Diencephalon (tissue), 1 donor: ENCODE results near the gene VSTM2A. TPM values are rescaled to one million over a fixed set of nuclear protein-coding genes. Genes with fewer than 3 reads are reported as not detected.

Experiments used
- small RNA-seq: library from RNA; depleted of rRNA; stranded (forward); fragments of <200 nt; gene quantifications from one replicate; pipeline ENCODE3, GENCODE V24; 2014
- total RNA-seq: library from RNA; depleted of rRNA; stranded (reverse); fragments of >200 nt; gene quantifications from one replicate; pipeline ENCODE4 v1.2.3, GENCODE V29; 2014

VSTM2A gene, protein sequence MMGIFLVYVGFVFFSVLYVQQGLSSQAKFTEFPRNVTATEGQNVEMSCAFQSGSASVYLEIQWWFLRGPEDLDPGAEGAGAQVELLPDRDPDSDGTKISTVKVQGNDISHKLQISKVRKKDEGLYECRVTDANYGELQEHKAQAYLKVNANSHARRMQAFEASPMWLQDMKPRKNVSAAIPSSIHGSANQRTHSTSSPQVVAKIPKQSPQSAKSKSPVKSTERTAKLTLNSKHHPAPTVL
- total RNA-seq, result 200 TPM

DNA sequence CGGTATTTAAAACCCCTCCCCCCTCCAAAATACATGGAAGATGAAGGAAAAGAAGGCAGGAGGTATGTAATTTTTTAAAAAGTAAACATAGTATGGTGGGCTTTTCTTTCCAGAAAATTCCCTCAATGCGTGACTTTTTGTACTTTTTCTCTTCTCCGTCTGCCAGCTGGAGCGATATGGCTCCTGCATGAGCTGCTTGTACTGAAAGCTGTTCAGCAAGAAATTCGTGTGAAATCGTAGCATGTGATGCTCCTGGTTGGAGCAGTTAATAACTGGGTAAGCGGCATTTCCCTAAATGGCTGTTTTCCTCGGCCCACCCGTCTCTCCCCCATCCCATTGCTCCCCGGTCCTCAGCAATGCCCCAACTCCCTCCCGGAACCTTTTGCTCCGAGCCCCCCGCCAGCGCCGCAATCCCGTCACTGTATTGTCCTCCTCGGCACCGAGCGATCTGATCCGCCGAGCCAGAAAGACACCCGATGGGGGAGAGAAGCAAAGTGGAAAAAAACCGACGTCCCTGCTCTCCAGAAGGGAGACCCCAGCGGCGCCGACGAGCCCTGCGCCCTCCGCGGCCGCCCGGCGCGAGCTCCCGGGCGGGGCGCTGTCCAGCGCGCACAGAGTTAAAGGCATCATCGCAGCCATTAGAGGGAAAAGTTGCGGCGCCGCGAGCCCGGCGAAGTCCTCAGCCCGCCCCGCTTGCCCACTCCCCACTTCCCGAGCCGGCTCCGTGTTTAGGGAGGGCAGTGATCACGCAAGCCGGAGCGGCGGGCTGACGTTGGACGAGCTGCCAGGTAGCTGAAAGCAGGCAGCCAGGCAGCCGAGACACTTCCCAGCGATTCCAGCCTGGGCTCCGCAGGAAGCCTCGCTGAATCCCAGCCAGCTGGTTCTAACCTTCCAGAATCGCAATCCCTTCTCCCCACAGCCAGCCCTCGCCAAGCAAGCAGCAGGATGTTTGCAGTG is at the start of gene VSTM2A:
TSS of gene VSTM2A (plus strand) at position 707 of the 957 bp plus-strand sequence. CDS start 356 bp downstream, outside the sequence.

Small RNA genes within 50 kb of the gene (small RNA-seq; reads per million reads assigned to genes)
- gene RNU6-1125P, result not detected

Other genes starting within 250 kb of the VSTM2A start
- 158 TPM for gene SEC61G, start 216.8 kb downstream of the VSTM2A start, total RNA-seq